Mucosa of descending colon (tissue), 3 donors: ENCODE results near the gene CPT1B. TPM values are rescaled to one million over a fixed set of nuclear protein-coding genes. Genes with fewer than 3 reads are reported as not detected.
"Not testable (repeated sequence)": the region's sequence is repeated elsewhere in the genome, so short reads cannot be mapped to it uniquely, and the experiment has no call there.

Source experiments
- ATAC-seq: fragments of 200-7000 bp; cut with Tn5 transposase; one replicate; pipeline ENCODE4 v1.9.1; 2020; ENCODE audit warnings: mild to moderate bottlenecking, moderate library complexity
- DNase-seq, 3 donors: peaks; one replicate each; pipeline ENCODE4 v3.0.0-alpha.2; 2020
- H3K36me3 ChIP-seq: fragments of 200-600 bp; one replicate; pipeline ENCODE4 v1.8.0; 2021; ENCODE audit warnings: low read depth, mild to moderate bottlenecking
- H3K4me1 ChIP-seq: fragments of 200-600 bp; one replicate; pipeline ENCODE4 v1.8.0; 2021; ENCODE audit warnings: low read depth, mild to moderate bottlenecking
- H3K4me3 ChIP-seq: fragments of 200-600 bp; one replicate; pipeline ENCODE4 v1.8.0; 2021; ENCODE audit warnings: mild to moderate bottlenecking
- H3K9me3 ChIP-seq: fragments of 200-600 bp; one replicate; pipeline ENCODE4 v1.8.0; 2021; ENCODE audit warnings: mild to moderate bottlenecking
- intact Hi-C, 2 donors: fragments of 100-400 bp; cut with DNase I in 1 of 2; cut with micrococcal nuclease in 1 of 2; formaldehyde crosslinking; loops; one replicate each; pipeline versions ENCODE4 v1.11.0 to v1.11.1; 2022; cut with DNase I, micrococcal nuclease
- total RNA-seq, 3 donors: library from RNA; stranded (reverse); fragmentation: NEBNext Ultra II Directional in 2 of 3; extraction: Animal tissue kit (Norgen Biotek cat#: 25700) in 2 of 3; gene quantifications; one replicate each; pipeline versions ENCODE4 v1.2.1 to v1.2.4, GENCODE V29; 2021 to 2023
- TF ChIP-seq, protein P1 (sequence below): fragments of 200-600 bp; IDR thresholded peaks from one replicate; pipeline ENCODE4 v1.8.0; 2022; ENCODE audit warnings: antibody characterized with exemption, mild to moderate bottlenecking
- donor health status: DM: no; HTN: no; CAD: no; lungs with moderate emphysema.
- donor health status: DM: no; HTN: no; CAD: no.
- donor health status: DM: no; HTN: yes; CAD: no.

Gene CPT1B
- total RNA-seq, 3 donors from 2014 or later: 24.5 to 51.6 (median 29.9) TPM

DNA sequence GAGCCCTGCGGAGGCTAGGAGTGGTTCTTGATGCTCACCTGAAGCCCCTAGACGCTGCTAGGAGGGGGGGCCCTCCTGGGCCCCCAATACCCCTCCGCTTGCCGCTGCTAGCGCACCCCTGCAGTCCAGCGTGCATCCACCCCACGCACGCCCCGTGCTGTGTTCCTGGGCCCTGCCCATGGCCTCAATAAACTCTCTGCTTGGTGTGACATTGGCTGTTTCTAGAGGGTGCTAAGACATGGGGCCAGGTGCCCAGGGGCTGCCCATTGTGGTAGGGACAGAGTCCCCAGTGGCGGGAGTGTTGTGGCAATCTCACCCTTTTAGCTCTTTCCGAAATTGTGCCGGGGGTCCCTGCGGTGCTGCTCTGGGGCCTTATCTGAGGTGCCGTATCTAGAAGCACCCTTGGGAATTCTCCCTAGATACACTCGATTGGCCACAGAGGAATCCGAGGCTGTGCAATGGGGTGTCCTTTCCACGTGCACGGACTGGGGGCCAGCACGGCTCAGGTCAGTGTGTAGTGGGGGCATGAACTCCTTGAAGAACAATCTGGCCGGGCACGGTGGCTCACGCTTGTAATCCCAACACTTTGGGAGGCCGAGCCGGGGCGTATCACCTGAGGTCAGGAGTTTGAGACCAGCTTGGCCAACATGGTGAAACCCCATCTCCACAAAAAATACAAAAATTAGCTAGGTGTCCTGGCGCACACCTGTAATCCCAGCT is 33.3 kb upstream of the CPT1B start:
- ATAC-seq (no peak), DNase-seq (no peak)
- no peaks in the 10 kb centered on the region for H3K36me3 ChIP-seq
- intact Hi-C loops: no loop called here
- no peaks in the 10 kb centered on the region for H3K9me3 ChIP-seq
- peaks cover 10% of the 10 kb centered on the region for H3K4me1 ChIP-seq
- TF ChIP-seq, protein P1, sequence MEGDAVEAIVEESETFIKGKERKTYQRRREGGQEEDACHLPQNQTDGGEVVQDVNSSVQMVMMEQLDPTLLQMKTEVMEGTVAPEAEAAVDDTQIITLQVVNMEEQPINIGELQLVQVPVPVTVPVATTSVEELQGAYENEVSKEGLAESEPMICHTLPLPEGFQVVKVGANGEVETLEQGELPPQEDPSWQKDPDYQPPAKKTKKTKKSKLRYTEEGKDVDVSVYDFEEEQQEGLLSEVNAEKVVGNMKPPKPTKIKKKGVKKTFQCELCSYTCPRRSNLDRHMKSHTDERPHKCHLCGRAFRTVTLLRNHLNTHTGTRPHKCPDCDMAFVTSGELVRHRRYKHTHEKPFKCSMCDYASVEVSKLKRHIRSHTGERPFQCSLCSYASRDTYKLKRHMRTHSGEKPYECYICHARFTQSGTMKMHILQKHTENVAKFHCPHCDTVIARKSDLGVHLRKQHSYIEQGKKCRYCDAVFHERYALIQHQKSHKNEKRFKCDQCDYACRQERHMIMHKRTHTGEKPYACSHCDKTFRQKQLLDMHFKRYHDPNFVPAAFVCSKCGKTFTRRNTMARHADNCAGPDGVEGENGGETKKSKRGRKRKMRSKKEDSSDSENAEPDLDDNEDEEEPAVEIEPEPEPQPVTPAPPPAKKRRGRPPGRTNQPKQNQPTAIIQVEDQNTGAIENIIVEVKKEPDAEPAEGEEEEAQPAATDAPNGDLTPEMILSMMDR: no peak
- H3K4me3 ChIP-seq: no peak overlapping the region

DNA sequence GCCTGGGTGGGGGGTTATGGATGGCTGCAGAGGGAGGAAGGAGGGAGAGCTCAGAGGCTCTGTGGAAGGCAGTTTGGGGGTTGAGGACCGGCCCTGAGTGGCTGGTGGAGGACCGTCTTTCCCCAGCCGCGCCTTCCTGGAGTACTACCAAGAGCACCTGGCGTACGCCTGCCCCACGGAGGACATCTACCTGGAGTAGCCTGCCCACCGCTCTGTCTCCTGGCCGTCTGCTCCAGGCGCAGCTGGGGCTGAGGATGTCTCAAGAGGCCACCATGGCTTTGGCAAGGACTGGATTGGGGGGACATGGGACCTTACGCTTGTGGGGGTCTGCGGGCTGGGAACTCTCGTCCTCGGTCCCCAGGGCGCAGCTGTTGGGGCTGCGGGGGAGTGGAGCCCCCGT is 32.4 kb upstream of the CPT1B start:
- intact Hi-C loops: no loop called here
- no peak for DNase-seq
- no peak for ATAC-seq
- no peaks in the 10 kb centered on the region for H3K9me3 ChIP-seq
- TF ChIP-seq, protein P1: no peak
- no peak overlapping the region for H3K4me3 ChIP-seq
- peaks cover 10% of the 10 kb centered on the region for H3K4me1 ChIP-seq
- no peaks in the 10 kb centered on the region for H3K36me3 ChIP-seq

DNA sequence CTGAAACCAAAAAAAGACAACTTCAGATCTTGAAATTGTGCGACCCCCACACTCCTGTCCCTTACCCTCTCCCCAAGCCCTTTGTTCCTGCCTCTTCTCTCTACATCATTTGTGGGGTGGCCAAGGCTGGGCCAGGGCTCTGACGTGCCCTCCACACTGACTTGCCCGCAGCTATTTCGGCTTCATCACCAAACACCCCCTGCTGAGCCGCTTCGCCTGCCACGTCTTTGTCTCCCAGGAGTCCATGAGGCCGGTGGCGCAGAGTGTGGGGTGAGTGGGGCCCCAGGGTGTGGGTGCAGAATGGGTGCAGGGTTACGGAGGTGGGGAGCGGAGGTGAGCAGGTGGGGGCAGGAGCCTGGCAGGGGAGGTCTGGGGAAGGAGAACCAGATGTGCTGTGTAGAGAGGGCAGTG is 31.8 kb upstream of the CPT1B start:
- no peaks in the 10 kb centered on the region for H3K9me3 ChIP-seq
- no peaks in the 10 kb centered on the region for H3K36me3 ChIP-seq
- TF ChIP-seq, protein P1: no peak
- H3K4me3 ChIP-seq: no peak overlapping the region
- peaks cover 10% of the 10 kb centered on the region for H3K4me1 ChIP-seq
- no peak for DNase-seq
- intact Hi-C loops: no loop called here
- ATAC-seq: no peak

DNA sequence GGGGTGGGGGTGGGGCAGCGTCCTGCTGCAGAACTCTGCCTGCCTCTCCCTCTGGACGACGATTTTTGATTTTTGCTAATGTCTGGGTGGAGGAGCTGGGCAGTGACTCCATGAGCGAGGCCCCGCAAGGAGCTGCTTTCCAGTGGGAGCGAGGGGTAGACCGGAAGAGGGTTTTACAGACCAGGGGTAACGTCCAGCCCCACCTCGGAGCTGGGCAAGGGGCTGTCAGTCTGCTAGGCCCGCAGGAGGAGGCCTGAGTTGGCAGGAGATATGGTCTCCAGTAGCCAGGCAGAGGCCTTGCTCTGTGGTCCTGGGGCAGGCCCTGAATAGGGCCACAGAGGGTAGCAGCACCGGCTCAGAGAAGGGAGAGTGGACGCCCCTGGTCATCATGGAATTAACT is 31.4 kb upstream of the CPT1B start:
- H3K9me3 ChIP-seq: no peaks in the 10 kb centered on the region
- H3K4me1 ChIP-seq: peaks cover 10% of the 10 kb centered on the region
- H3K36me3 ChIP-seq: no peaks in the 10 kb centered on the region
- DNase-seq: no peak
- TF ChIP-seq, protein P1: no peak
- ATAC-seq: no peak
- H3K4me3 ChIP-seq: no peak overlapping the region
- intact Hi-C loops: no loop called here

DNA sequence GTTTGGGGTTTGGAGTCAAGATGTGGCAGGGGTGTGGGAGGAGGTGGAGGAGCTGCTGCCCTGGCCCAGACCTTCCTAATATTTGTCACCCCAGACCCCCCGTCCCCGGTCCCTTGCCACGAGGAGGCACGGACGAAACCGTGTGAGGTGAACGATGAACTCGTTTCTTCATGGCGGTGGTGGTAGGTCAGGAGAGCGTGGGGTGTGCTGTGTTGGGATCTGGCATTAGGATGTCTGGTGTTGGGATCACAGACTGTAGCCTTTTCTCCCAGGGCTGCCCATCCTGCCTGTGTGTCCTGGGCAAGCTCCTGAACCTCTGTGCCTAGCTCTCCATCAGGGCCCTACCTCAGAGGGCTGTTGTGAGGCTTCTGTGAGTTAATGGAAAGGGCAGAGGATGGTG is 30.8 kb upstream of the CPT1B start:
- intact Hi-C loops: no loop called here
- Histone ChIP-seq H3K9me3 (no peaks in the 10 kb centered on the region), H3K4me1 (peaks cover 10% of the 10 kb centered on the region), H3K36me3 (no peaks in the 10 kb centered on the region), H3K4me3 (no peak overlapping the region)
- TF ChIP-seq, protein P1: no peak
- ATAC-seq (no peak), DNase-seq (no peak)

DNA sequence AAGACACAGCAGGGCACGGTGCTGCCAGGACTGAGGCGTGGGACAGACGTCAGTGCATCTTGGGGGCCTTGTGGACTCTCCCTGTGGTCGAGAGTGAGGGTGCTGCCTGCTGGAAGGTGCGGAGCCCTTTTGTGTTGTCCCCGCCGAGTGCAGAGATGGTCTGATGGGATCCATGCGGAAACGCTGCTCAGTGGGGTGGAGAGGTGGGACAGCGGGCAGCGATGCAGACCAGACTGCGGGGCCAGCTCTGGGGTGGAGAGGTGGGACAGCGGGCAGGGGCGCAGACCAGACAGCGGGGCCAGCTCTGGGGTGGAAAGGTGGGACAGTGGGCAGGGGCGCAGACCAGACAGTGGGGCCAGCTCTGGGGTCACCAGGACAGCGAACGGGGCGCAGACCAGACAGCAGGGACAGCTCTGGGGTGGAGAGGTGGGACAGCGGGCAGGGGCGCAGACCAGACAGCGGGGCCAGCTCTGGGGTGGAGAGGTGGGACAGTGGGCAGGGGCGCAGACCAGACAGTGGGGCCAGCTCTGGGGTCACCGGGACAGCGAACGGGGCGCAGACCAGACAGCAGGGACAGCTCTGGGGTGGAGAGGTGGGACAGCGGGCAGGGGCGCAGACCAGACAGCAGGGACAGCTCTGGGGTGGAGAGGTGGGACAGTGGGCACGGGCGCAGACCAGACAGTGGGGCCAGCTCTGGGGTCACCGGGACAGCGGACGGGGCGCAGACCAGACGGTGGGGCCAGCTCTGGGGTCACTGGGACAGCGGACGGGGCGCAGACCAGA is 30.0 kb upstream of the CPT1B start:
- H3K9me3 ChIP-seq, ATAC-seq, H3K36me3 ChIP-seq, H3K4me3 ChIP-seq, intact Hi-C loops, H3K4me1 ChIP-seq, DNase-seq: not testable (repeated sequence)
